ES-I3 (cell line): ENCODE measurements around the gene DLG2.

ENCODE experiments used
- H3K36me3 ChIP-seq: 2 replicates; pipeline ENCODE4 v1.6.1; 2013; ENCODE audit warnings: mild to moderate bottlenecking, low read length, control low read depth, moderate library complexity; ENCODE audit not compliant: insufficient read depth
- H3K4me1 ChIP-seq: 2 replicates; pipeline ENCODE4 v1.6.1; 2013; ENCODE audit warnings: mild to moderate bottlenecking, control low read depth, low read length; ENCODE audit not compliant: insufficient read depth
- H3K9ac ChIP-seq: 2 replicates; pipeline ENCODE4 v1.6.1; 2013; ENCODE audit warnings: low read depth, mild to moderate bottlenecking, low read length, moderate library complexity
- H3K9me3 ChIP-seq: 2 replicates; pipeline ENCODE4 v1.6.1; 2013; ENCODE audit warnings: mild to moderate bottlenecking, low read length, moderate library complexity; ENCODE audit not compliant: control insufficient read depth, insufficient read depth

The DLG2 gene

DNA sequence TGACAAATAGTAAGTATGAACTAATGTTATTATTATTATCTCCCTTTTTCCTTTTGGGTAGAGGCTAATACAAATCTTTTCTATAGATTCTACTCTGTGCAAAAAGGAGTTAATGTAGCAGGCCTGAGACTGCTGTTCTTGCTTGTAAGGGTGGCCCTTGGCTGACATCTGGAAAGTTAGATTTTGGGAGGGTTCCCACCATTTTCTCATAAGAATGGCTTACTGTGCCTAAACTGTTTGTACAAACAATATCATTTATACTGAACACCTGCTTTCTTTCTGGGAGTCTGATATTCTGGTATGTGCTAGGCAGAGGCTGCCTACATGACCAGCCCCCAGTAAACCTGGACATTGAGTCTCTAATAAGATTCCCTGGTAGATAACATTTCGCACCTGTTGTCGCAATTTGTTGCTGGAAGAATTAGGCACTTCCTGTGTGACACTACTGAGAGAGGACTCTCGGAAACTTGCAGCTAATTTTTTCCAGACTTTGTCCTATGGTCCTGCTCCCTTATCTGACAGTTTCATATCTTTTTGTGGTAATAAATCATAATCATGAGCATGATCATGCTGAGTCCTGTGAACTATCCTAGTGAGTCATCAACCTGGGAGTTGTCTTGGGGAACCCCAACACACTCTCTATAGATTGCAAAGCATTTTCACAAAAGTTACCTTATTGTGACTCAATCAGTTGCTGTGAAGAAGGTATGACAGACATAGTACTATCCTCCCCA lies 2083.3 kb downstream of the DLG2 start:
- Histone ChIP-seq H3K4me1 (0 out of 2 replicates have a peak, but pooled peaks cover 4% of the 10 kb centered on the region), H3K9me3 (no peaks in the 10 kb centered on the region)

DNA sequence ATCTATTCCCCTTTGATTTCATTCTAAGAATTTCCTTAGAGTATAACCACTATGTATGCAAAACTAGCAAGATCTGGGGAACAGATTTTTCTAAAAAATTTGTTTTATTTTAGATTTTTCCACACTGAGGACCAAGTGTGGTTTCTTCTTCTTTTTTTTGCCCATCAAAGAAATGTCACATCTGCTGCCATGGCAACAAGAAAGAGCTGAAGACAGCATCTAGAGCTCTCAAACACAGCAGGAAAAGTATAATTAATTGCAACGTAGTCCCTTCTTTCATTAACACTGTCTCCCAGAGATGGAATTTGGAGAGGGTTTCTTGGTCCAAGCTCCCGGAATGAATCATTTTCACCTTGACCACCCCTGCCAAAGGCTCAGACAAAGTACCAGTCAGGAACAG lies 2084.3 kb downstream of the DLG2 start:
- Histone ChIP-seq H3K9ac (no peak overlapping the region), H3K9me3 (no peaks in the 10 kb centered on the region), H3K36me3 (no peaks in the 10 kb centered on the region), H3K4me1 (0 out of 2 replicates have a peak, but pooled peaks cover 4% of the 10 kb centered on the region)

More for the DNA sequence above, 2083.3 kb downstream of the DLG2 start:
- no peaks in the 10 kb centered on the region for H3K36me3 ChIP-seq
- no peak overlapping the region for H3K9ac ChIP-seq

- 0 out of 2 replicates have a peak, but pooled peaks cover 4% of the 10 kb centered on the region for H3K4me1 ChIP-seq
- H3K36me3 ChIP-seq = no peaks in the 10 kb centered on the region
- H3K9me3 ChIP-seq = no peaks in the 10 kb centered on the region
- H3K9ac ChIP-seq = no peak overlapping the region
Observed at GRCh38 chr11:83540728-83541127, 2086.4 kb downstream of the DLG2 start.

- no peaks in the 10 kb centered on the region for H3K36me3 ChIP-seq
- 0 out of 2 replicates have a peak, but pooled peaks cover 4% of the 10 kb centered on the region for H3K4me1 ChIP-seq
- H3K9ac ChIP-seq = no peak overlapping the region
- no peaks in the 10 kb centered on the region for H3K9me3 ChIP-seq
Observed at GRCh38 chr11:83540112-83540675, 2086.9 kb downstream of the DLG2 start.

- no peaks in the 10 kb centered on the region for H3K9me3 ChIP-seq
- no peaks in the 10 kb centered on the region for H3K36me3 ChIP-seq
- H3K4me1 ChIP-seq = 0 out of 2 replicates have a peak, but pooled peaks cover 4% of the 10 kb centered on the region
- H3K9ac ChIP-seq = no peak overlapping the region
Observed at GRCh38 chr11:83538286-83538685, 2088.9 kb downstream of the DLG2 start.

GRCh38 chr11:83537131-83537610 lies 2090.0 kb downstream of the DLG2 start:
- Histone ChIP-seq H3K4me1 (0 out of 2 replicates have a peak, but pooled peaks cover 4% of the 10 kb centered on the region), H3K9me3 (no peaks in the 10 kb centered on the region), H3K36me3 (no peaks in the 10 kb centered on the region), H3K9ac (no peak overlapping the region)

DNA sequence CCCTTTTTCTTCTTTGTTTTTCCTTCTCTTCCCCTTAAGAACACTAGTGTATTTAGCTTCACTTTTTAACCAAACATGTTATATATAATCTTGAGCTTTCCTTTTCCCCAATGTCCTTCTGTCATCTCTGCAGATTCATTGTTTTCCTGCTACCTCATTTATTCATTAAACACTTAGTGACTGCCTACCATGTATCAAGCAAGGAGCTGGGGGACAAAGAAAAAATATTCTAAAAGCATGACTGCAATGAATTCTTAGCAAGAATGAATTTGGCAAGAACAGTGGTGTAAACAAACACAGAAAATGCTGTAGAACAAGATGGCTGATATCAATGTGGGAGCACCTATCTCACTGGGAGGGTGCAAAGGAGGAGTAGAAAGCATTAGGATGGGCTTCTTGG lies 2094.0 kb downstream of the DLG2 start:
- no peak overlapping the region for H3K9ac ChIP-seq

DNA sequence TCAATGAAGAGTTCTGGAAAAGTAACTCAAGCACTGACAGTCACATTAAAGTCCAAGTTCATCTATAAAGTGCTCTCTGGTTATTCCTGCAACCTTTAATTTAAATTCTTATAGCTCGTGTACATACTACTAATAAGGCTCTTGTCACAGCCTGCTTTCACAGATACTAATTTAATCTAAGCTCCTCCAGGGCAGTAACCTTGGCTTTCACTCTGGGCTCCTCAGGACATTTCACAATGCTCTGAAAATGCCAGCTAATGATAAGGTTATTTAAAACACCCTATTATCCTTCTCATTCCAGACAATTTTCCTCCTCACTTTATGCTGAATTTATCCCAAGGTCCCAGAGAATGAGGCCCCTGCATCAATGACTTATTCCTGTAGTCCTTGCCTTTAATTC lies 2098.3 kb downstream of the DLG2 start:
- H3K4me1 ChIP-seq = 0 out of 2 replicates have a peak, but pooled peaks cover 5% of the 10 kb centered on the region
- no peak overlapping the region for H3K9ac ChIP-seq

More for the DNA sequence above, 2094.0 kb downstream of the DLG2 start:
- no peaks in the 10 kb centered on the region for H3K36me3 ChIP-seq
- no peaks in the 10 kb centered on the region for H3K4me1 ChIP-seq
- H3K9me3 ChIP-seq = no peaks in the 10 kb centered on the region

DNA sequence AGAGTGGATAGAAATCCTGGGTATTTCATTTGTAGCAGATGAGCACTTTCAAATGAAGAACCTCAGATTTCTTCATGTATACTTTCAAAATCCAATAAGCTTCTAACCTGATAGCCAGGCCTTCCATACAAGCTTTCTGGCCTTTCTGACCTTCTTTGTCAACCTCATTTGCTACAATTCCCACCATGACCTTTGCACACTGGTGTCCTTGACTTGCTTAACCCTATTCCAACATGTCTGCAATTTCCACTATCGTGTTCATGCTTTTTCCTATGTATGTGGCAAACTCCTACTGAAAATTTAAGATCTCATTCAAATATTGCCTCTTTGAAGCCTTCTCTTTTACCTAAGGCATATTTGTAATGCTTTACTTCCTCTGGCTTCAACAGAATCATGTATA lies 2098.9 kb downstream of the DLG2 start:
- H3K36me3 ChIP-seq = no peaks in the 10 kb centered on the region
- no peak overlapping the region for H3K9ac ChIP-seq
- H3K4me1 ChIP-seq = 0 out of 2 replicates have a peak, but pooled peaks cover 5% of the 10 kb centered on the region
- no peaks in the 10 kb centered on the region for H3K9me3 ChIP-seq

More for the DNA sequence above, 2098.3 kb downstream of the DLG2 start:
- Histone ChIP-seq H3K36me3 (no peaks in the 10 kb centered on the region), H3K9me3 (no peaks in the 10 kb centered on the region)

DNA sequence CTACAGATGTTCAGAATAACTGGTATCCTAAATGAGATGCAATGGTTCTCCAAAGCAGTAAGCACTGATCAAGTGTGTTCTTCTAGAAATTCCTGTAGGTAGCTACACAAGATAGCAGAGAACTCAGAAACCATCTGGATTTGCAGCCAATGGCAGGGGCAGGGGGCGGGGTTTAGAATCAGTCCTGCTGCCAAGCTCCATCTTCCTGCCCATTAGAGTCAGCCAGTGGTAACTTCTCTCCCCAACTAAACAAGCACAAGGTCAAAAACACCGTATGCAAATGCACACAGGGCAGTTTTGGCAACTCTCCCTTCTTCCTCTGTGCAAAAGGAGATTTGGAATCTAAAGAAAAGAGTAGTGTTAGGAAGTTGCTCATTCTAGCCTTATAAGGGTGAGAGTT lies 2103.5 kb downstream of the DLG2 start:
- H3K4me1 ChIP-seq = 0 out of 2 replicates have a peak, but pooled peaks cover 5% of the 10 kb centered on the region
- H3K9ac ChIP-seq = no peak overlapping the region
- no peaks in the 10 kb centered on the region for H3K9me3 ChIP-seq
- no peaks in the 10 kb centered on the region; the same call in 1 of the 2 replicates for H3K36me3 ChIP-seq

GRCh38 chr11:83522911-83523310 lies 2104.2 kb downstream of the DLG2 start:
- peaks cover 4% of the 10 kb centered on the region; the same call in 1 of the 2 replicates for H3K9me3 ChIP-seq
- no peak overlapping the region for H3K9ac ChIP-seq
- no peaks in the 10 kb centered on the region; the same call in 1 of the 2 replicates for H3K36me3 ChIP-seq
- 0 out of 2 replicates have a peak, but pooled peaks cover 5% of the 10 kb centered on the region for H3K4me1 ChIP-seq

DNA sequence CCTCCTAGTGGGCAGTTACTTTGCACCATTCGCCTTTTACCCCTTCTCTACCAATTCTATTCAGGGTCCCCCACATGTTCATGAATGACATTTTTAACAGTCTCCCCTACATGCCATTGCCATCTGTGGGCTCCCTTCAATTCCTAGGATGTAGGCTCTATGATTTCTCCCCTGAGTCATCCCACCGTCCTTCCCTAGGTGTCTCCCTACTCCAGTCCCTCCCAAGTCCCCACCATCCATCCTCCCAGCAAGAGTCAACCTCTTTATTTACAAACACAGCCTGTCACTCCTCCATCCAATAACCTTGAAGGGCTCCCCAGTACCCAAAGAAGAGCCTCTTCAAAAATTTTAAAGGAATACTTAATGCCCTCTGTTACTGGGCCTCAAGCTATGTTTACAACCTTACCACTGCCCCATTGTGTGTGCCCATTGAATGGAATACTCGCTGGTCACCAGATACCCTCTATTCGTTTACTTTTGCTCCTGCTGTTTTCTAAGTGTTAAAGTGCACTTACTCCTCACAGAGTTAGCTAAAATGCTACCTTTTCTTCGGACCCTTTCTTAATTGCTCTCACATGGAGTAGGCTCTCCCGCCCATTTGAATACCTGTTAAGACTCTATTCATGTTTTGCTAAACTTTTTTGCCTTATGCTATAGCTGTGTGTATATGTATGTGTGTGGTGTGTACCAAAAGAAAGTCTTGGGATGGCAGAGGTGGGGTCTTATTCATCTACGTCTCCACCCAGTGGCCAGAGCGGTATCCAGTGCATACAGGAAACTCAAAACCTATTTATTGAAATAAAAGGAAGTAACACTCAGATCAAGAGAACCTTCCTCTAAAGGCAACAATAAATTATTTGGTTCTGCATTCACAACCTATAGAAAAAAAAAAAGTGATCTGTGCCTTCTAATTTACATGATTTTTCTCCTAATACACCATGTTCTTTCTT lies 2105.2 kb downstream of the DLG2 start:
- Histone ChIP-seq H3K36me3 (no peaks in the 10 kb centered on the region; the same call in 1 of the 2 replicates), H3K9me3 (peaks cover 4% of the 10 kb centered on the region; the same call in 1 of the 2 replicates), H3K9ac (no peak overlapping the region), H3K4me1 (0 out of 2 replicates have a peak, but pooled peaks cover 5% of the 10 kb centered on the region)

DNA sequence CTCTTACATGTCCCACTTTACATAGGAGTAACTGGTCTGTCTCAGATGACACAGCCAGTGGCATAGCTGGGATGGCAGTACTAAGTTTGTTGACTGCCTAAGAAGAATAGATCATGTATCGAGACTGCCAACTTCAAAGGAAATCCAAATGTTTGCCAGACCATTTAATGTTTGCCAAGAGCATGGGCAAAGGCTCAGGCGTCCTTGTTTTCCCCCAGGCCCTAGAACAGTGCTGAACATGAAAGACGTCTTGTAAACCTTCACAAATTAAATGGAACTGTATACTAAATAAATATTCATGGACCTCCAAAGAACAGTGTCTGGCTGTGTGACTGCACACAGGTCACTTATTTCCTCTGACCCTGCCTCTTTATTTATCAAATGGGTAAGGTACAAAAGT lies 2106.3 kb downstream of the DLG2 start:
- H3K36me3 ChIP-seq = no peaks in the 10 kb centered on the region; the same call in 1 of the 2 replicates
- H3K9ac ChIP-seq = no peak overlapping the region
- 0 out of 2 replicates have a peak, but pooled peaks cover 5% of the 10 kb centered on the region for H3K4me1 ChIP-seq
- peaks cover 4% of the 10 kb centered on the region; the same call in 1 of the 2 replicates for H3K9me3 ChIP-seq

DNA sequence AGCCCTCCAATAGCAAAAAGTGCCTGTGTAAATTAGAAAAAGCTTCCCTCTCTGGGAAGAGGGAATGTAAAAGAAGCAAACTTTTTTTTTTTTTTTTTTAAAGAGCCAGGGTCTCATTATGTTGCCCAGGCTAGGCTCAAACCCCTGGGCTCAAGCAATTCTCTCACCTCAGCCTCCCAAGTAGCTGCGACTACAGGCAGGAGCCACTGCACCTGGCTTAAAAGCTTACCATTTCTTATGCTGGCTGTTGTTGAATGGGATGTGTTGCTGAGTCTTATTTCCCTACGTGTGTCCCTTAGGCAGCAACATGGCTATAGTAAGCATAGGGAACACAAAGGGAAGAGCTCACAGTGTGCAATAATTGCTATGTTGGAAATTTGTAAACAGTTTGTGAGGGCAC lies 2115.5 kb downstream of the DLG2 start:
- H3K9me3 ChIP-seq = no peaks in the 10 kb centered on the region
- H3K4me1 ChIP-seq = peaks cover 7% of the 10 kb centered on the region; the same call in 1 of the 2 replicates
- no peaks in the 10 kb centered on the region for H3K36me3 ChIP-seq
- H3K9ac ChIP-seq = no peak overlapping the region
